ENCODE data around the gene CASR. TPM values are rescaled to one million over a fixed set of nuclear protein-coding genes. Genes with fewer than 3 reads are reported as not detected.
A peak's percentile ranks its signal among the peaks of the same experiment; 100 is the strongest.
"Not testable (repeated sequence)": the region's sequence is repeated elsewhere in the genome, so short reads cannot be mapped to it uniquely, and the experiment has no call there.

CASR gene
- total RNA-seq, 1 experiment from 2014 or later, result 0.10 TPM

- Histone ChIP-seq H3K36me3 (replicated peaks; ENCODE audit: control insufficient read depth, insufficient read depth, low read length) (no peaks in the 10 kb centered on the region), H3K27me3 (ENCODE audit: control insufficient read depth, insufficient read depth, low read length) (peaks cover 4% of the 10 kb centered on the region), H3K4me3 (ENCODE audit: insufficient read depth, low read depth, low read length) (no peak overlapping the region)
- no peak for DNase-seq
These were observed 7.1 kb downstream of the CASR start for GRCh38 chr3:122190525-122190924.

GRCh38 chr3:122198966-122199365, 15.5 kb downstream of the CASR start:
- no peak for DNase-seq
- no peak overlapping the region for H3K4me3 ChIP-seq (ENCODE audit: insufficient read depth, low read depth, low read length)

GRCh38 chr3:122199552-122199951, 16.1 kb downstream of the CASR start:
- Histone ChIP-seq H3K36me3 (replicated peaks; ENCODE audit: control insufficient read depth, insufficient read depth, low read length) (no peaks in the 10 kb centered on the region), H3K4me3 (ENCODE audit: insufficient read depth, low read depth, low read length) (no peak overlapping the region), H3K27me3 (ENCODE audit: control insufficient read depth, insufficient read depth, low read length) (no peaks in the 10 kb centered on the region)
- DNase-seq, result no peak

More at GRCh38 chr3:122198966-122199365, 15.5 kb downstream of the CASR start:
- no peaks in the 10 kb centered on the region for H3K27me3 ChIP-seq (ENCODE audit: control insufficient read depth, insufficient read depth, low read length)
- no peaks in the 10 kb centered on the region for H3K36me3 ChIP-seq (replicated peaks; ENCODE audit: control insufficient read depth, insufficient read depth, low read length)

- H3K36me3 ChIP-seq (replicated peaks; ENCODE audit: control insufficient read depth, insufficient read depth, low read length), result no peaks in the 10 kb centered on the region
- H3K4me3 ChIP-seq (ENCODE audit: insufficient read depth, low read depth, low read length), result no peak overlapping the region
- DNase-seq, result no peak
- H3K27me3 ChIP-seq (ENCODE audit: control insufficient read depth, insufficient read depth, low read length), result no peaks in the 10 kb centered on the region
These were observed 17.2 kb downstream of the CASR start for GRCh38 chr3:122200661-122201060.

- DNase-seq; H3K36me3 ChIP-seq (replicated peaks; ENCODE audit: control insufficient read depth, insufficient read depth, low read length); H3K27me3 ChIP-seq (ENCODE audit: control insufficient read depth, insufficient read depth, low read length); H3K4me3 ChIP-seq (ENCODE audit: insufficient read depth, low read depth, low read length): not testable (repeated sequence)
These were observed 18.0 kb downstream of the CASR start for GRCh38 chr3:122201476-122201875.

GRCh38 chr3:122208579-122208978, 25.1 kb downstream of the CASR start:
- no peaks in the 10 kb centered on the region for H3K27me3 ChIP-seq (ENCODE audit: control insufficient read depth, insufficient read depth, low read length)
- DNase-seq, result no peak
- H3K4me3 ChIP-seq (ENCODE audit: insufficient read depth, low read depth, low read length), result no peak overlapping the region
- no peaks in the 10 kb centered on the region for H3K36me3 ChIP-seq (replicated peaks; ENCODE audit: control insufficient read depth, insufficient read depth, low read length)

GRCh38 chr3:122213650-122214049, 30.2 kb downstream of the CASR start:
- H3K36me3 ChIP-seq (replicated peaks; ENCODE audit: control insufficient read depth, insufficient read depth, low read length), result no peaks in the 10 kb centered on the region
- H3K27me3 ChIP-seq (ENCODE audit: control insufficient read depth, insufficient read depth, low read length), result no peaks in the 10 kb centered on the region
- H3K4me3 ChIP-seq (ENCODE audit: insufficient read depth, low read depth, low read length), result no peak overlapping the region
- DNase-seq, result no peak

GRCh38 chr3:122214711-122215110, 31.2 kb downstream of the CASR start:
- Histone ChIP-seq H3K4me3 (ENCODE audit: insufficient read depth, low read depth, low read length) (no peak overlapping the region), H3K36me3 (replicated peaks; ENCODE audit: control insufficient read depth, insufficient read depth, low read length) (no peaks in the 10 kb centered on the region), H3K27me3 (ENCODE audit: control insufficient read depth, insufficient read depth, low read length) (no peaks in the 10 kb centered on the region)
- no peak for DNase-seq

- Histone ChIP-seq H3K36me3 (replicated peaks; ENCODE audit: control insufficient read depth, insufficient read depth, low read length) (no peaks in the 10 kb centered on the region), H3K4me3 (ENCODE audit: insufficient read depth, low read depth, low read length) (no peak overlapping the region), H3K27me3 (ENCODE audit: control insufficient read depth, insufficient read depth, low read length) (no peaks in the 10 kb centered on the region)
- no peak for DNase-seq
These were observed 32.3 kb downstream of the CASR start for GRCh38 chr3:122215592-122216298.

GRCh38 chr3:122217901-122218300, 34.4 kb downstream of the CASR start:
- Histone ChIP-seq H3K4me3 (ENCODE audit: insufficient read depth, low read depth, low read length) (no peak overlapping the region), H3K27me3 (ENCODE audit: control insufficient read depth, insufficient read depth, low read length) (no peaks in the 10 kb centered on the region), H3K36me3 (replicated peaks; ENCODE audit: control insufficient read depth, insufficient read depth, low read length) (no peaks in the 10 kb centered on the region)
- no peak for DNase-seq

- H3K36me3 ChIP-seq (replicated peaks; ENCODE audit: control insufficient read depth, insufficient read depth, low read length), result no peaks in the 10 kb centered on the region
- H3K4me3 ChIP-seq (ENCODE audit: insufficient read depth, low read depth, low read length), result no peak overlapping the region
- DNase-seq, result no peak
- H3K27me3 ChIP-seq (ENCODE audit: control insufficient read depth, insufficient read depth, low read length), result no peaks in the 10 kb centered on the region
These were observed 35.9 kb downstream of the CASR start for GRCh38 chr3:122219242-122219872.

- Histone ChIP-seq H3K4me3 (ENCODE audit: insufficient read depth, low read depth, low read length) (no peak overlapping the region), H3K27me3 (ENCODE audit: control insufficient read depth, insufficient read depth, low read length) (no peaks in the 10 kb centered on the region), H3K36me3 (replicated peaks; ENCODE audit: control insufficient read depth, insufficient read depth, low read length) (no peaks in the 10 kb centered on the region)
- no peak for DNase-seq
These were observed 43.7 kb downstream of the CASR start for GRCh38 chr3:122227036-122227781.

GRCh38 chr3:122230174-122230573, 46.7 kb downstream of the CASR start:
- peak; percentile 13 for DNase-seq
- Histone ChIP-seq H3K27me3 (ENCODE audit: control insufficient read depth, insufficient read depth, low read length) (no peaks in the 10 kb centered on the region), H3K36me3 (replicated peaks; ENCODE audit: control insufficient read depth, insufficient read depth, low read length) (no peaks in the 10 kb centered on the region), H3K4me3 (ENCODE audit: insufficient read depth, low read depth, low read length) (no peak overlapping the region)

- no peaks in the 10 kb centered on the region for H3K27me3 ChIP-seq (ENCODE audit: control insufficient read depth, insufficient read depth, low read length)
- H3K36me3 ChIP-seq (replicated peaks; ENCODE audit: control insufficient read depth, insufficient read depth, low read length), result no peaks in the 10 kb centered on the region
- no peak overlapping the region for H3K4me3 ChIP-seq (ENCODE audit: insufficient read depth, low read depth, low read length)
- DNase-seq, result no peak
These were observed 48.1 kb downstream of the CASR start for GRCh38 chr3:122231465-122232157.
